IgD-negative memory B cell (primary cell): ENCODE data around the gene PTPRU. TPM values are rescaled to one million over a fixed set of nuclear protein-coding genes. Genes with fewer than 3 reads are reported as not detected.

Experiments used
- H3K27ac Mint-ChIP-seq, 3 donors: one replicate each; pipeline ENCODE4 v1.8.0; 2020 to 2022; ENCODE audit warnings: mild to moderate bottlenecking in 3 of 3, mixed read lengths in 3 of 3, moderate library complexity in 1 of 3
- H3K27me3 Mint-ChIP-seq: one replicate; pipeline ENCODE4 v1.8.0; 2021; ENCODE audit warnings: mixed read lengths
- H3K36me3 Mint-ChIP-seq: one replicate; pipeline ENCODE4 v1.8.0; 2020; ENCODE audit warnings: mild to moderate bottlenecking, mixed read lengths
- H3K4me1 Mint-ChIP-seq, 3 donors: one replicate each; pipeline ENCODE4 v1.8.0; 2020 to 2022; ENCODE audit warnings: mixed read lengths in 3 of 3, mild to moderate bottlenecking in 1 of 3
- H3K4me3 Mint-ChIP-seq, 4 donors: one replicate each; pipeline ENCODE4 v1.8.0; 2020 to 2022; ENCODE audit warnings: mild to moderate bottlenecking in 4 of 4, mixed read lengths in 4 of 4, moderate library complexity in 3 of 4
- H3K9me3 Mint-ChIP-seq, 3 donors: one replicate each; pipeline ENCODE4 v1.8.0; 2020 to 2021; ENCODE audit warnings: mixed read lengths in 3 of 3, mild to moderate bottlenecking in 1 of 3
- polyA plus RNA-seq: library from polyadenylated mRNA; unstranded; fragments of 300-500 nt; fragmentation: Illumina TruSeq; gene quantifications from one replicate; pipeline ENCODE4 v1.2.3, GENCODE V29; 2021

Gene PTPRU
- polyA plus RNA-seq, 1 donor from 2014 or later, result not detected

GRCh38 chr1:29280409-29281131, 44.2 kb downstream of the PTPRU start:
- Mint-ChIP-seq H3K36me3 (peaks cover 2% of the 10 kb centered on the region), H3K9me3 (peaks cover 0 to 6% (median 0%) of the 10 kb centered on the region in 3 donors), H3K4me3 (no peak overlapping the region), H3K27me3 (peaks cover 1% of the 10 kb centered on the region), H3K4me1 (peaks cover 0 to 2% (median 0%) of the 10 kb centered on the region in 3 donors), H3K27ac (no peak overlapping the region)

- peaks cover 0 to 2% (median 0%) of the 10 kb centered on the region in 3 donors for H3K4me1 Mint-ChIP-seq
- peaks cover 1% of the 10 kb centered on the region for H3K36me3 Mint-ChIP-seq
- no peak overlapping the region for H3K4me3 Mint-ChIP-seq
- H3K27ac Mint-ChIP-seq, result no peak overlapping the region
- H3K27me3 Mint-ChIP-seq, result peaks cover 1% of the 10 kb centered on the region
- H3K9me3 Mint-ChIP-seq, result peaks cover 0 to 5% (median 0%) of the 10 kb centered on the region in 3 donors
Measured at GRCh38 chr1:29281571-29281970, 45.2 kb downstream of the PTPRU start.

GRCh38 chr1:29282135-29282923, 46.0 kb downstream of the PTPRU start:
- H3K27ac Mint-ChIP-seq, result no peak overlapping the region
- H3K27me3 Mint-ChIP-seq, result peaks cover 1% of the 10 kb centered on the region
- peaks cover 0 to 2% (median 0%) of the 10 kb centered on the region in 3 donors for H3K4me1 Mint-ChIP-seq
- H3K9me3 Mint-ChIP-seq, result peaks cover 0 to 1% (median 0%) of the 10 kb centered on the region in 3 donors
- H3K36me3 Mint-ChIP-seq, result no peaks in the 10 kb centered on the region
- H3K4me3 Mint-ChIP-seq, result peak overlapping the region in 1 of 4 donors; percentile 28

GRCh38 chr1:29282924-29283803, 46.8 kb downstream of the PTPRU start:
- H3K4me3 Mint-ChIP-seq, result peak overlapping the region in 1 of 4 donors; percentile 43

GRCh38 chr1:29283804-29284195, 47.5 kb downstream of the PTPRU start:
- Mint-ChIP-seq H3K4me3 (peak overlapping the region in 1 of 4 donors; percentile 43), H3K27ac (no peak overlapping the region), H3K27me3 (peaks cover 1% of the 10 kb centered on the region), H3K36me3 (no peaks in the 10 kb centered on the region), H3K9me3 (peaks cover 0 to 1% (median 0%) of the 10 kb centered on the region in 3 donors), H3K4me1 (peaks cover 0 to 2% (median 0%) of the 10 kb centered on the region in 3 donors)

More at GRCh38 chr1:29282924-29283803, 46.8 kb downstream of the PTPRU start:
- H3K4me1 Mint-ChIP-seq, result peaks cover 0 to 2% (median 0%) of the 10 kb centered on the region in 3 donors
- peaks cover 0 to 1% (median 0%) of the 10 kb centered on the region in 3 donors for H3K9me3 Mint-ChIP-seq
- no peak overlapping the region for H3K27ac Mint-ChIP-seq
- no peaks in the 10 kb centered on the region for H3K36me3 Mint-ChIP-seq
- peaks cover 1% of the 10 kb centered on the region for H3K27me3 Mint-ChIP-seq

- Mint-ChIP-seq H3K4me3 (peak overlapping the region in 1 of 4 donors; percentile 47), H3K9me3 (peaks cover 0 to 1% (median 0%) of the 10 kb centered on the region in 3 donors), H3K27me3 (peaks cover 1% of the 10 kb centered on the region), H3K4me1 (peaks cover 0 to 2% (median 0%) of the 10 kb centered on the region in 3 donors), H3K36me3 (no peaks in the 10 kb centered on the region), H3K27ac (no peak overlapping the region)
Measured at GRCh38 chr1:29284286-29284960, 48.1 kb downstream of the PTPRU start.

DNA sequence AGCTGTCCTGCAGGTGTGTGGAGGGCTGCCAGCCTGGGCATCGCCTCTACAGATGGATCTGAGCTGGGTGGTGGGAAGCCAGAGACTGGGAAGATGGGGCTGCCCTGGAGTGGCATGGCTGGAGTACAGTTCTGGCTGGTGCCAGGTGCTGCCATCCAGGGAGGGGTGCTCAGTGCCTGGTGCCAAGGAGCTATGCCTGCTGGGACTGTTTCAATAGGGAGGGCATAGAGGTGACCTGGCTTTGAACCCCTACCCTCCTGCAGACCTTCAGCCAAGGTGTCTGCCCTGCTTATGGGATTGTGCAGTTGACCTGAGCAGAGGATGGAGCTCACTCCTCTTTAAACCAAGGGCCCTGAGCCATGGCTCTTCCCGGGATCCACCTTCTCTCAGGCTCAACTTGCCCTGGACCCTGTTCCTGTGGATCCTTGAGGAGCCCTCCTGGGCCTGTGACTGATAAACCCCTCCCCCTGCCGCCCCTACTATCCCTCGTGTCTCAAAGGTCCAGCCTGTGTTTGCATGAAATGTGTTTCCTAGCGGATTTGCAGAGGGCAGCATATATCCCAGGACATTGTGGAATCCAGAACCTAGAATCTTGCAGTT, 48.7 kb downstream of the PTPRU start:
- Mint-ChIP-seq H3K9me3 (peaks cover 0 to 1% (median 0%) of the 10 kb centered on the region in 3 donors), H3K27ac (no peak overlapping the region), H3K36me3 (no peaks in the 10 kb centered on the region), H3K27me3 (peaks cover 1% of the 10 kb centered on the region), H3K4me1 (peaks cover 0 to 2% (median 0%) of the 10 kb centered on the region in 3 donors), H3K4me3 (peak overlapping the region in 1 of 4 donors; percentile 47)

- H3K9me3 Mint-ChIP-seq, result peaks cover 0 to 1% (median 0%) of the 10 kb centered on the region in 3 donors
- no peak overlapping the region for H3K4me3 Mint-ChIP-seq
- peaks cover 1% of the 10 kb centered on the region for H3K27me3 Mint-ChIP-seq
- H3K36me3 Mint-ChIP-seq, result no peaks in the 10 kb centered on the region
- peaks cover 0 to 2% (median 0%) of the 10 kb centered on the region in 3 donors for H3K4me1 Mint-ChIP-seq
- H3K27ac Mint-ChIP-seq, result no peak overlapping the region
Measured at GRCh38 chr1:29285771-29286170, 49.4 kb downstream of the PTPRU start.

DNA sequence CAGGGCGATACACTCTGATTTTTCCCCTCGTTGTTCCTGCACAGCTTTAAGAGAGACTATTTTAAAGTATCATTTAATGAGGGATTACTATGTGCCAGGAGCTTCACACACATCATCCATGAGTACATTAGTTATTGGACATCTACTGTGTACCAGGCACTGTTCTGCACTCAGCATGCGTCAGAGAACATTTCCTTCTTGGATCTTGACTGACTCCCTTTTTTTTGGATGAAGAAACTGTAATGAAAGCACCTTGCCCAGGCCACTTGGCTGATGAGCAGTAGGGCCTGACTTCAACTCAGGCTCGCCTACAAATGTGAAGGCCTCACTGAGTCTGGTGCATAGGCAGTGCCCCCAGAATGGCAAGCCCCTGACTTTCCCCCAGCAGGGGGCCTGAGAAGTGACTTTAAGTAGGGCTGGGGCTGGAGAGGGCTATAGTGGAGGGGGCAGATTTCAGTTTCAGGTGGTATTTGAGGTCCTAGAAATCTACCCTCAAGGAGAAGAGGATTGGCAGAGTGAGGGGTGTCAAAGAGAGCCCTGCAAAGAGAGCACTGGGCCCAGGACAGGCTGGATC, 50.0 kb downstream of the PTPRU start:
- peaks cover under 1% of the 10 kb centered on the region for H3K27me3 Mint-ChIP-seq

GRCh38 chr1:29289493-29289892, 53.2 kb downstream of the PTPRU start:
- Mint-ChIP-seq H3K36me3 (no peaks in the 10 kb centered on the region), H3K9me3 (no peaks in the 10 kb centered on the region), H3K4me3 (no peak overlapping the region), H3K4me1 (no peaks in the 10 kb centered on the region), H3K27ac (no peak overlapping the region), H3K27me3 (peaks cover 2% of the 10 kb centered on the region)

More for the DNA sequence above, 50.0 kb downstream of the PTPRU start:
- no peak overlapping the region for H3K4me3 Mint-ChIP-seq
- H3K36me3 Mint-ChIP-seq, result no peaks in the 10 kb centered on the region
- peaks cover 0 to 2% (median 0%) of the 10 kb centered on the region in 3 donors for H3K4me1 Mint-ChIP-seq
- H3K9me3 Mint-ChIP-seq, result peaks cover 0 to 1% (median 0%) of the 10 kb centered on the region in 3 donors
- peak overlapping the region in 1 of 3 donors; percentile 57 for H3K27ac Mint-ChIP-seq

GRCh38 chr1:29290414-29290985, 54.2 kb downstream of the PTPRU start:
- Mint-ChIP-seq H3K4me1 (no peaks in the 10 kb centered on the region), H3K36me3 (no peaks in the 10 kb centered on the region), H3K9me3 (peaks cover 0 to 2% (median 0%) of the 10 kb centered on the region in 3 donors), H3K27ac (no peak overlapping the region), H3K27me3 (peaks cover 2% of the 10 kb centered on the region), H3K4me3 (no peak overlapping the region)

GRCh38 chr1:29291756-29292155, 55.4 kb downstream of the PTPRU start:
- Mint-ChIP-seq H3K4me1 (no peaks in the 10 kb centered on the region), H3K27me3 (peaks cover 2% of the 10 kb centered on the region), H3K9me3 (peaks cover 0 to 2% (median 0%) of the 10 kb centered on the region in 3 donors), H3K27ac (no peak overlapping the region), H3K36me3 (no peaks in the 10 kb centered on the region), H3K4me3 (no peak overlapping the region)

- H3K4me3 Mint-ChIP-seq, result no peak overlapping the region
- peaks cover 3% of the 10 kb centered on the region for H3K27me3 Mint-ChIP-seq
- no peak overlapping the region for H3K27ac Mint-ChIP-seq
- peaks cover 0 to 2% (median 0%) of the 10 kb centered on the region in 3 donors for H3K9me3 Mint-ChIP-seq
- no peaks in the 10 kb centered on the region for H3K4me1 Mint-ChIP-seq
- no peaks in the 10 kb centered on the region for H3K36me3 Mint-ChIP-seq
Measured at GRCh38 chr1:29292344-29292743, 56.0 kb downstream of the PTPRU start.
